CD4-positive, alpha-beta T cell (primary cell): Measurements from ENCODE around the gene LPAR6. TPM values are rescaled to one million over a fixed set of nuclear protein-coding genes. Genes with fewer than 3 reads are reported as not detected.

Experiments
- ATAC-seq: fragments of 200-7000 bp; cut with Tn5 transposase; one replicate; pipeline ENCODE4 v1.10.0; 2022; ENCODE audit warnings: mild to moderate bottlenecking; ENCODE audit not compliant: poor library complexity
- CTCF ChIA-PET: fragments of 350-600 bp; sonication (Branson Sonifier 250); formaldehyde crosslinking; loops from one replicate; lab custom pipeline; 2021; ENCODE audit warnings: antibody characterized with exemption, inconsistent platforms; lab: Charles Lee
- POLR2A ChIA-PET: fragments of 350-600 bp; sonication (Branson Sonifier 250); formaldehyde crosslinking; loops from one replicate; lab custom pipeline; 2021; ENCODE audit warnings: antibody characterized with exemption, inconsistent platforms; lab: Charles Lee
- DNase-seq, 14 experiments: peaks; one replicate each; pipeline ENCODE4 v3.0.0-alpha.2; 2013 to 2020; ENCODE audit warnings: mixed read lengths in 2 of 14
- H3K27ac ChIP-seq, 2 donors: one replicate each; pipeline versions ENCODE4 v1.5.1 to v1.7.0; 2013; ENCODE audit warnings: low read length in 2 of 2, low read depth in 1 of 2, mild to moderate bottlenecking in 1 of 2
- H3K27me3 ChIP-seq, 2 experiments: 1 replicate in 1 of 2; 2 replicates in 1 of 2; pipeline versions ENCODE4 v1.6.1 to v1.7.0; 2013; ENCODE audit warnings: low read length in 2 of 2, control low read depth in 1 of 2, mild to moderate bottlenecking in 1 of 2, moderate library complexity in 1 of 2; ENCODE audit not compliant: insufficient read depth in 2 of 2, control insufficient read depth in 1 of 2
- H3K36me3 ChIP-seq: one replicate; pipeline ENCODE4 v1.6.1; 2013; ENCODE audit warnings: low read length, control low read depth; ENCODE audit not compliant: insufficient read depth
- H3K4me1 ChIP-seq: one replicate; pipeline ENCODE4 v1.6.1; 2013; ENCODE audit warnings: low read length, control low read depth; ENCODE audit not compliant: insufficient read depth
- H3K4me3 ChIP-seq: one replicate; pipeline ENCODE4 v1.5.1; 2013; ENCODE audit warnings: mild to moderate bottlenecking, low read length, moderate library complexity
- H3K9me3 ChIP-seq, 2 experiments: 1 replicate in 1 of 2; 2 replicates in 1 of 2; pipeline versions ENCODE4 v1.6.1 to v1.7.0; 2013; ENCODE audit warnings: low read length in 2 of 2, mild to moderate bottlenecking in 2 of 2, control low read depth in 1 of 2, moderate library complexity in 1 of 2; ENCODE audit not compliant: control insufficient read depth in 1 of 2, insufficient read depth in 1 of 2
- H3K27ac Mint-ChIP-seq: one replicate; pipeline ENCODE4 v1.8.0; 2020; ENCODE audit warnings: mixed read lengths
- H3K27me3 Mint-ChIP-seq: one replicate; pipeline ENCODE4 v1.8.0; 2021; ENCODE audit warnings: mixed read lengths
- H3K36me3 Mint-ChIP-seq: one replicate; pipeline ENCODE4 v1.8.0; 2021; ENCODE audit warnings: low read depth, mixed read lengths
- H3K4me1 Mint-ChIP-seq: one replicate; pipeline ENCODE4 v1.8.0; 2021; ENCODE audit warnings: low read depth, mixed read lengths
- H3K4me3 Mint-ChIP-seq: one replicate; pipeline ENCODE4 v1.8.0; 2020; ENCODE audit warnings: mild to moderate bottlenecking, mixed read lengths
- H3K9me3 Mint-ChIP-seq: one replicate; pipeline ENCODE4 v1.8.0; 2020; ENCODE audit warnings: mixed read lengths
- intact Hi-C, 2 experiments: fragments of 100-400 bp; cut with DNase I in 1 of 2; cut with micrococcal nuclease in 1 of 2; formaldehyde crosslinking; loops; one replicate each; pipeline versions ENCODE4 v1.15.1 to v1.9.0; 2023 to 2025; cut with DNase I, micrococcal nuclease
- total RNA-seq, 174 experiments: library from RNA in 2 of 174; stranded (reverse) in 2 of 174; gene quantifications; one replicate each; pipeline ENCODE4 v1.2.3 and lab custom pipeline; 2021 to 2026
- TF ChIP-seq, protein P1 (sequence below): fragments of 200-600 bp; IDR thresholded peaks from one replicate; pipeline ENCODE4 v1.8.0; 2022; ENCODE audit warnings: antibody characterized with exemption, mild to moderate bottlenecking

The LPAR6 gene
- total RNA-seq, 2 experiments from 2014 or later: 15.5 to 19.4 TPM

GRCh38 chr13:48414501-48414900 lies 1.6 kb upstream of the LPAR6 start:
- peaks cover 4% of the 10 kb centered on the region for H3K36me3 ChIP-seq
- no peaks in the 10 kb centered on the region for H3K9me3 ChIP-seq
- Mint-ChIP-seq H3K4me1 (peaks cover 32% of the 10 kb centered on the region), H3K36me3 (peaks cover 29% of the 10 kb centered on the region), H3K27ac (no peak overlapping the region), H3K4me3 (peak overlapping the region; percentile 69), H3K9me3 (no peaks in the 10 kb centered on the region), H3K27me3 (no peaks in the 10 kb centered on the region)
- ChIA-PET POLR2A (interaction anchor here (0.9 to 3.7 kb wide), 3 partner anchors 22 to 118 kb away, joined by 3 to 39 read pairs (median 8); partner anchors contain the start of gene RCBTB2), CTCF (interaction anchor here (0.7 to 1.4 kb wide), 2 partner anchors 103 to 118 kb away, joined by 3 read pairs; partner anchors contain the start of gene RCBTB2)
- no peak overlapping the region for H3K27ac ChIP-seq
- no peaks in the 10 kb centered on the region for H3K27me3 ChIP-seq
- TF ChIP-seq, protein P1, sequence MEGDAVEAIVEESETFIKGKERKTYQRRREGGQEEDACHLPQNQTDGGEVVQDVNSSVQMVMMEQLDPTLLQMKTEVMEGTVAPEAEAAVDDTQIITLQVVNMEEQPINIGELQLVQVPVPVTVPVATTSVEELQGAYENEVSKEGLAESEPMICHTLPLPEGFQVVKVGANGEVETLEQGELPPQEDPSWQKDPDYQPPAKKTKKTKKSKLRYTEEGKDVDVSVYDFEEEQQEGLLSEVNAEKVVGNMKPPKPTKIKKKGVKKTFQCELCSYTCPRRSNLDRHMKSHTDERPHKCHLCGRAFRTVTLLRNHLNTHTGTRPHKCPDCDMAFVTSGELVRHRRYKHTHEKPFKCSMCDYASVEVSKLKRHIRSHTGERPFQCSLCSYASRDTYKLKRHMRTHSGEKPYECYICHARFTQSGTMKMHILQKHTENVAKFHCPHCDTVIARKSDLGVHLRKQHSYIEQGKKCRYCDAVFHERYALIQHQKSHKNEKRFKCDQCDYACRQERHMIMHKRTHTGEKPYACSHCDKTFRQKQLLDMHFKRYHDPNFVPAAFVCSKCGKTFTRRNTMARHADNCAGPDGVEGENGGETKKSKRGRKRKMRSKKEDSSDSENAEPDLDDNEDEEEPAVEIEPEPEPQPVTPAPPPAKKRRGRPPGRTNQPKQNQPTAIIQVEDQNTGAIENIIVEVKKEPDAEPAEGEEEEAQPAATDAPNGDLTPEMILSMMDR: no peak
- H3K4me1 ChIP-seq: peaks cover 12% of the 10 kb centered on the region
- intact Hi-C loops: loop anchor here (5.0 kb wide), 5 partner anchors 33 to 148 kb away; partner anchors contain the start of gene RCBTB2 (in 1 of the 2)
- H3K4me3 ChIP-seq: peak overlapping the region; percentile 29
- ATAC-seq: no peak
- no peak for DNase-seq

DNA sequence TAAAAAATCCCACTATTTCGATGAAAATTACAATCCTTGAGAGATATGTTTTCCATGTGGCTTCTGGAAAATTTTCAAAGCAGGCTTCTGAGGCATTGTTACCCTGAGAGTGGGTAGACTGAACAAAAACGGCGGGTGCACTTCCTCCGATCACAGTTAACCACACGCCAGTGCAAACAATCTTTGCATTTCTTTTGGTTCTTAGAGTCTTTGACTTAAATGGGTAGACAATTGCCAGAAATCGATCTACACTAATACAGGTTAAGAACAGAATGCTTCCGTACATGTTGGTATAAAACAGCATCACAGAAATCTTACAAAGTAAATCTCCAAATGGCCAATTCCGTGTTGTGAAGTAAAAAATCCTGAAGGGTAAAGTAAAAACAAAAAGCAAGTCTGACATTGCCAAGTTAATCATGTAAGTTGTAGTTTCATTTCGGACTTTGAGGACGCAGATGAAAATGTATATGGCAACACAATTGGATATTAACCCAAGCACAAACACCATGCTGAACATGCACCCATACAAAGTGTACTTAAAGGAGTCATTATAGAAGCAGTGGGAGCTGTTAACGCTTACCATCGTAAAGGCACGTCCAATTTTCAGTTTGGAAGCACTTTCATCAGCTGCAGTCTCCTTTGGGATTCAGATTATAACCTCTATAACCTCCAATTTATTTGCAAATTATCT lies 927 bp downstream of the LPAR6 start:
- Mint-ChIP-seq H3K27me3 (no peaks in the 10 kb centered on the region), H3K4me1 (peaks cover 51% of the 10 kb centered on the region), H3K4me3 (peak overlapping the region; percentile 95), H3K27ac (peak overlapping the region; percentile 95), H3K9me3 (no peaks in the 10 kb centered on the region), H3K36me3 (peaks cover 29% of the 10 kb centered on the region)
- intact Hi-C loops: loop anchor here (1.0 to 5.0 kb wide), 8 partner anchors 9 to 169 kb away; partner anchors contain the start of gene RCBTB2 (in 1 of the 2)
- Histone ChIP-seq H3K4me3 (peak overlapping the region; percentile 88), H3K4me1 (peaks cover 12% of the 10 kb centered on the region), H3K27me3 (no peaks in the 10 kb centered on the region), H3K36me3 (peaks cover 4% of the 10 kb centered on the region), H3K9me3 (no peaks in the 10 kb centered on the region), H3K27ac (peak overlapping the region; percentile 67 to 78)
- DNase-seq (peak in 13 of 14 experiments; percentile 11 to 67 (median 37)), ATAC-seq (peak; percentile 73)
- ChIA-PET CTCF (interaction anchor here (1.2 to 1.3 kb wide), 2 partner anchors 12 to 168 kb away, joined by 3 to 4 read pairs; no protein-coding TSS in a partner anchor), POLR2A (interaction anchor here (0.5 to 3.7 kb wide), 11 partner anchors 17 to 375 kb away, joined by 3 to 39 read pairs (median 6); partner anchors contain the start of genes MED4, NUDT15 and RCBTB2)
- TF ChIP-seq, protein P1: no peak

- H3K4me1 Mint-ChIP-seq: peaks cover 56% of the 10 kb centered on the region
- DNase-seq (no peak), ATAC-seq (no peak)
- TF ChIP-seq, protein P1: no peak
- peak overlapping the region; percentile 95 for H3K4me3 Mint-ChIP-seq
- Histone ChIP-seq H3K27ac (peak overlapping the region; percentile 67 to 78), H3K36me3 (no peaks in the 10 kb centered on the region), H3K9me3 (no peaks in the 10 kb centered on the region), H3K4me3 (peak overlapping the region; percentile 88), H3K4me1 (peaks cover 18% of the 10 kb centered on the region), H3K27me3 (no peaks in the 10 kb centered on the region)
- intact Hi-C loops: loop anchor here (2.0 to 5.0 kb wide), 6 partner anchors 36 to 151 kb away; partner anchors contain the start of gene RCBTB2 (in 1 of the 2)
- H3K27me3 Mint-ChIP-seq: no peaks in the 10 kb centered on the region
- H3K36me3 Mint-ChIP-seq: peaks cover 29% of the 10 kb centered on the region
- POLR2A ChIA-PET: no interaction called here
- H3K9me3 Mint-ChIP-seq: no peaks in the 10 kb centered on the region
- CTCF ChIA-PET: no interaction called here
- H3K27ac Mint-ChIP-seq: peak overlapping the region; percentile 95
These were observed 1.6 kb downstream of the LPAR6 start for GRCh38 chr13:48411147-48411794.
